Measurements from ENCODE around the gene CHAF1A.

GRCh38 chr19:4360641-4361151, 41.7 kb upstream of the CHAF1A start:
- TF ChIP-seq, protein P1, sequence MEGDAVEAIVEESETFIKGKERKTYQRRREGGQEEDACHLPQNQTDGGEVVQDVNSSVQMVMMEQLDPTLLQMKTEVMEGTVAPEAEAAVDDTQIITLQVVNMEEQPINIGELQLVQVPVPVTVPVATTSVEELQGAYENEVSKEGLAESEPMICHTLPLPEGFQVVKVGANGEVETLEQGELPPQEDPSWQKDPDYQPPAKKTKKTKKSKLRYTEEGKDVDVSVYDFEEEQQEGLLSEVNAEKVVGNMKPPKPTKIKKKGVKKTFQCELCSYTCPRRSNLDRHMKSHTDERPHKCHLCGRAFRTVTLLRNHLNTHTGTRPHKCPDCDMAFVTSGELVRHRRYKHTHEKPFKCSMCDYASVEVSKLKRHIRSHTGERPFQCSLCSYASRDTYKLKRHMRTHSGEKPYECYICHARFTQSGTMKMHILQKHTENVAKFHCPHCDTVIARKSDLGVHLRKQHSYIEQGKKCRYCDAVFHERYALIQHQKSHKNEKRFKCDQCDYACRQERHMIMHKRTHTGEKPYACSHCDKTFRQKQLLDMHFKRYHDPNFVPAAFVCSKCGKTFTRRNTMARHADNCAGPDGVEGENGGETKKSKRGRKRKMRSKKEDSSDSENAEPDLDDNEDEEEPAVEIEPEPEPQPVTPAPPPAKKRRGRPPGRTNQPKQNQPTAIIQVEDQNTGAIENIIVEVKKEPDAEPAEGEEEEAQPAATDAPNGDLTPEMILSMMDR (conservative IDR thresholded peaks at IDR 0.05; ENCODE audit: low read depth in 2 of 2): no peak
- TF ChIP-seq CREB1 (CRISPR knock-in tag; IDR thresholded peaks at IDR 0.05; ENCODE audit: low read depth): no peak

Data from GM23338 (cell line).